ENCODE measurements around the gene FARS2.
A peak's percentile ranks its signal among the peaks of the same experiment; 100 is the strongest.

FARS2 gene

DNA sequence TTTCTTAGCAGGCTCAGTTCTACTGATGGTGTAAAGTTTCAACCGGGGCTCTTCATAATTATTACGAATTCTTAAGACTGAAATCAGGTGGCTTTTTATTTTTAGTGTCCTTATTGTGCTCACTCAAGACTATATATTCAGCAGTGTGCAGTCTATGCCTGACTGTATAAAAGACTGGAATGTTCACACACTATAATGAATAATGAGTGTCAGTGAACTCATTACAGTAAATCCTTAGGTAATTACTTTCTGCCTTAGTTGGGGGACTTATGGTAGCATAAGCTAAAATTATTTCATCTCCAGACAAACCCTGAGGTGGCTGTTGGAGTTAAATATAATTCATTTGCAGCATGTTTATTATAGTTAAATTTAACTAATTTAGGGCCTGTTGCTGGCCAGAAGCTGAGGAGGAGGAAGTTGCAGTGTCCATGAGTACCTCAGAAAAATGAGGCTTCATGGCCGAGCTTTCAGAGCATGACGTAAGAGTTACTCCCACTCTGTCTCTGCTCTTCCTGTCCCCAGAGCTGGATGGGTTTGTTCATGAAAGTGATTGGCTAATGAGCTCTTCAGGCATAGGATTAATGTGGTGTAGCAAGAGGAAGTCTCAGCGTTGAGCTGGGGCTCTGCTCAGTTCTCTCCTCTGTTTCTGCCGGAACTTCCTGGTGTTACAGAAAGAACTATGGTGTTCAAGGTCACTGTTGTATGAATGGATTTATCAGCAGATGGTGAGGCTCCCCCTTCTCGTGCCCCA, 409.7 kb downstream of the FARS2 start:
- Histone ChIP-seq H3K9me3 (ENCODE audit: insufficient read depth, low read length, severe bottlenecking) (no peaks in the 10 kb centered on the region), H3K4me1 (ENCODE audit: insufficient read depth, low read length) (peaks cover 40% of the 10 kb centered on the region), H3K79me2 (ENCODE audit: insufficient read depth, low read length) (no peaks in the 10 kb centered on the region), H3K27me3 (ENCODE audit: insufficient read depth, low read length, poor library complexity) (no peaks in the 10 kb centered on the region), H4K20me1 (ENCODE audit: insufficient read depth, low read length) (peaks cover 28% of the 10 kb centered on the region), H3K9ac (ENCODE audit: low read depth, low read length) (no peak overlapping the region), H3K4me2 (ENCODE audit: insufficient read depth, low read length) (no peak overlapping the region), H3K36me3 (ENCODE audit: insufficient read depth, low read length) (no peaks in the 10 kb centered on the region), H3K27ac (ENCODE audit: low read length) (no peak overlapping the region), H2AFZ (ENCODE audit: low read depth, low read length) (no peak overlapping the region), H3K4me3 (ENCODE audit: low read depth in 1 of 2, low read length in 2 of 2) (no peak overlapping the region)
- TF ChIP-seq EZH2 (IDR thresholded peaks at IDR 0.05; ENCODE audit: borderline replicate concordance, low read depth, low read length, severe bottlenecking) (no peak), CTCF (IDR thresholded peaks at IDR 0.05; ENCODE audit: borderline replicate concordance, extremely low read depth, low read length, poor library complexity, severe bottlenecking) (no peak)
- peak; percentile 36 for DNase-seq
- ATAC-seq (ENCODE audit: insufficient read depth, low read depth), result peak; percentile 47

GRCh38 chr6:5671601-5672559, 410.6 kb downstream of the FARS2 start:
- Histone ChIP-seq H4K20me1 (ENCODE audit: insufficient read depth, low read length) (peaks cover 28% of the 10 kb centered on the region), H3K27me3 (ENCODE audit: insufficient read depth, low read length, poor library complexity) (no peaks in the 10 kb centered on the region), H3K27ac (ENCODE audit: low read length) (no peak overlapping the region), H3K36me3 (ENCODE audit: insufficient read depth, low read length) (no peaks in the 10 kb centered on the region), H3K79me2 (ENCODE audit: insufficient read depth, low read length) (no peaks in the 10 kb centered on the region), H3K9ac (ENCODE audit: low read depth, low read length) (no peak overlapping the region), H3K4me3 (ENCODE audit: low read depth in 1 of 2, low read length in 2 of 2) (no peak overlapping the region), H3K4me1 (ENCODE audit: insufficient read depth, low read length) (peaks cover 31% of the 10 kb centered on the region), H2AFZ (ENCODE audit: low read depth, low read length) (no peak overlapping the region), H3K9me3 (ENCODE audit: insufficient read depth, low read length, severe bottlenecking) (no peaks in the 10 kb centered on the region), H3K4me2 (ENCODE audit: insufficient read depth, low read length) (no peak overlapping the region)
- TF ChIP-seq EZH2 (IDR thresholded peaks at IDR 0.05; ENCODE audit: borderline replicate concordance, low read depth, low read length, severe bottlenecking) (no peak), CTCF (IDR thresholded peaks at IDR 0.05; ENCODE audit: borderline replicate concordance, extremely low read depth, low read length, poor library complexity, severe bottlenecking) (peak; percentile 31)
- DNase-seq (no peak), ATAC-seq (ENCODE audit: insufficient read depth, low read depth) (no peak)

DNA sequence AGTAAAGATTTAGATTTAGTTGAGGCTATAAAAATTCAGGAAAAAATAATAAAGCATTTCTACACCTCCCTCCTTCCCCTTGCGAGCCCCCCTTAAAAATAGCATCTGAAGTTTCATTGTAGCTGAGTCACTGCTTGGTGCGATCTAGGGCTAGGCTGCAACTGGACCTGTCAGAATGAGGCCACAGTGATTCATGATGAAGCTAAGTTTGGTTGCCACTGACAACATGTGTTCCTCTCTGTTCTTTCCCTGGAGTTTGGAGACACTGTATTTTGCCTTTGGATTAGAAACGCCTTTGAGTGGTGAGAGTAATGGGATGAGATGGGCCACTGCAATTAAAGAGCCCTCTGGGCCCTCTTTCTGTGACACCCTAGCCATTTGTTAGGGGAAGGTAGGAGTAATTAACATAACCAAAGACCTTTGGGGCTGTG, 411.3 kb downstream of the FARS2 start:
- Histone ChIP-seq H3K27me3 (ENCODE audit: insufficient read depth, low read length, poor library complexity) (no peaks in the 10 kb centered on the region), H4K20me1 (ENCODE audit: insufficient read depth, low read length) (peaks cover 28% of the 10 kb centered on the region), H2AFZ (ENCODE audit: low read depth, low read length) (no peak overlapping the region), H3K36me3 (ENCODE audit: insufficient read depth, low read length) (no peaks in the 10 kb centered on the region), H3K4me3 (ENCODE audit: low read depth in 1 of 2, low read length in 2 of 2) (no peak overlapping the region), H3K4me2 (ENCODE audit: insufficient read depth, low read length) (no peak overlapping the region), H3K9me3 (ENCODE audit: insufficient read depth, low read length, severe bottlenecking) (no peaks in the 10 kb centered on the region), H3K27ac (ENCODE audit: low read length) (no peak overlapping the region), H3K4me1 (ENCODE audit: insufficient read depth, low read length) (peaks cover 24% of the 10 kb centered on the region), H3K79me2 (ENCODE audit: insufficient read depth, low read length) (no peaks in the 10 kb centered on the region), H3K9ac (ENCODE audit: low read depth, low read length) (no peak overlapping the region)
- DNase-seq (no peak), ATAC-seq (ENCODE audit: insufficient read depth, low read depth) (no peak)
- no peak for TF ChIP-seq CTCF (IDR thresholded peaks at IDR 0.05; ENCODE audit: borderline replicate concordance, extremely low read depth, low read length, poor library complexity, severe bottlenecking)
- TF ChIP-seq EZH2 (IDR thresholded peaks at IDR 0.05; ENCODE audit: borderline replicate concordance, low read depth, low read length, severe bottlenecking), result no peak
